LoVo (cell line): ENCODE measurements around the gene GCN1.

Experiments used
- DNase-seq: peaks from one replicate; pipeline ENCODE4 v3.0.0-alpha.2; 2016; ENCODE audit warnings: low spot score

GCN1 gene

DNA sequence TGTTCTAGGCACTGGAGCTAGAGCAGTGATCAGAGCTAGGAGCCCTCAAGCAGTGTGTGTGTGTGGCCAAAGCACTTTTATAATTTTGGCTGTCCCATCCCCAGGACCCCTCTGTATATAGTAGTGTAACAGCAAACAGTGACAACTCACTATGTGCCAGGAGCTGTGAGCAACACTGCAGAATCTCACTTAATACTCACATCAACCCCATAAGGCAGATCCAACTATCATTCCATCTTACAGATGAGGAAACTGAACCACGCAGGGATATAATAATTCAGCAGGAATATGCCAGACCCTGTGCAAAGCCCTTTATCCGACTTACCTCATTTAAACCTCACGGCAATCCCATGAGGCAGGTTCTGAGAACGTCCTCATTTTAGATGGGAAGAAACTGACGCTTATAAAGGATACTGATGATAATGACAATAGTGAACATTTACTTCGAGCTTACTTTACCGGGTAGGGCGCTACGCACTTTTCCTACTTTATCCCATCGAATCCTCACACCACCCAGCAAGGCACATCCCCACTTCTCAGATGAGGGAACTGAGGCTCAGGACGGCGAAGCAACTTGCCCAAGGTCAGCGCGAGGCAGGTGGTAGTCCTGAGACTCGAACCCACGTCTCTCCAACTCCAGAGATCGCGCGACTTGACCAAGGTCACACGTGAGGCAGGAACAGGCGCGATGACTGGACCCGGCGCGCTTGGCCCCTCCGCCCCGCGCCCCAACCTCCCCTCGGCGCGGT is 78.6 kb downstream of the GCN1 start:
- DNase-seq = peak; percentile 64

DNA sequence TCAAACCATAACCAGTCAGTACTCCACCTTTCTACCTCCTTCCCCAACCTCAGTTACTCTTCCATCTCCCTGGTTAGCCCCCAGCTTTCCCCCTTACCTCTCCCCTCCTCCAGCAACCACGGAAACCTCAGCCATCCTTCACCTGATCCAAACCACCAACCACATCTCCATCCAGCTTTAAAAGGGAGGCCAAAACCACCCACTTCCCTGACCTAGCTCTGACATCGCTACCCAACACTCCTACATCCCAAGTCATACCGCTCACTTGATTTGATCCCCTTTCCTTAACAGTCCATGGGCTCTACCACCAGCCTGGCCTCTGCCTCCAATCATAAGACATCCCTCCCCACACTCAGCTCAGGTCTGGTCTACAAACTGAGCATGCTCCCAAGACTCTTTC is 79.4 kb downstream of the GCN1 start:
- no peak for DNase-seq

DNA sequence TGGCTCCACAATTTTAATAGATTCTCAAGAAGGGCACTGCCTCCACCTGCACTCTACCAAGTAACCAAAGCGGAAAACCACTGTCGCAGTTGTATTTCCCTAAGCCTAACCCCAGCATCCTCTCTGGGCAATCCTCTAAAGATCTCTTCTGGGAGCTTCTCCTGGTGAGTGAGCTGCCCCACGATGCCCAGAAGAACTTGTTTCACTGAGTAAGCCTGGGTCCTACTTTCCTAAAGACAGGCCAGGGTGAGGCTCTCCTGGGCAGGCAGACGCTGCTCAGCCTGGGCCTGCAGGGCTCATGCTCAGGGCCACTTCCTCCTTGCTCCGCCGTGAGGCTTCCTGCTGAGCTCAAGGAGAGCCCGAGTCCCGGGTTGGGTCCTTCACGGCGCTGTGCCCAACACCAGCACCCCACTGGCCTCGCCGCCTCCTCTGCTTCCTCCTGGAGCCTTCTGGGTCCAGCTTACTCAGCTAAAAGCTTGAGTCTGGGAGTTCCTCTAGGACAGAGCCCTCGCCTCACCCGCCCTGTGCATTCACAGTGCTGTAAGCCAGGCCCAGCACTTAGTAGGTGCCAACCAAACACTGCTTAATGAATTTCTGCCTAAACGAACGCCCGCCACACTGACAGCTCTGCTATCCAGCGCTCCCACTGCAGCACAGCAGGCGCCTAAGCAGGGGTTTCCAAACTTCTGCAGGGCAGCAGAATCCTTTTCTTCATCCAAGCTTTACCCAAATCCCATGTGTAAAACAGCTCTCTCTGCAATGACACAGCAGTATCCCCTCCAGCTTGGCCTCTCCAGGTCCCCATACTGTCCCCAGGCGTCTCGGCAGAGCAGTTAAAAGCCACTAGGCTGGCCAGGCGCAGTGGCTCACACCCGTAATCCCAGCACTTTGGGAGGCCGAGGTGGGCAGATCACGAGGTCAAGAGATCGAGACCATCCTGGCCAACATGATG is 83.7 kb downstream of the GCN1 start:
- DNase-seq = no peak

DNA sequence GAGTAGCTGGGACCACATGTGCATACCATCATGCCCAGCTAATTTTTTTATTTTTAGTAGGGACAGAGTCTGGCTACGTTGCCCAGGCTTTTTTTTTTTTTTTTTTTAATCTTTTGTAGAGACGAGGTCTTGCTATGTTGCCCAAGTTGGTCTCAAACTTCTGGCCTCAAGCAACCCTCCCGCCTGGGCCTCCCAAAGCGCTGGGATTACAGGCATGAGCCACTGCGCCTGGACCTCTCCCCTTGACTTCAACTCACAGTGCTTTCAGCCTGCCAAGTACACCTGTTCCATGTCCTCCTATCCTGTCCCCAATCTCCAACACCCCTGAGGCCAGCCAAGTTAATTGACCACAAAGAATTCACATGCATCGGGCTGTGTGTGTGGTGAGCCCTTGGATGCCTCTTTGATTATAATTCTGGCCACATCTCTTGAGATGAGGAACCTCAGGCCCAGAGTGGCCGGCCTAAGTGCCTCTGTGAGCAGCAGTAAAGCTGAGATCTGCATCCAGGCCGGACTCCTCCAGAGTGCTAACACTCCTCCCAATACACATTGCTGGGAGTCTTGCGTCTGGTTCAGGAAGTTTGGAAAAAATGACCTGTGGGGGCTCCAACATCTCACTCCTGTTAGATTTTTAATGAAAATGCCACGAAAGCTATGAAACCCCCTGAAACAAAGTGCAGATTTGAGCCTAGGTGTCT is 84.8 kb downstream of the GCN1 start:
- DNase-seq = no peak

DNA sequence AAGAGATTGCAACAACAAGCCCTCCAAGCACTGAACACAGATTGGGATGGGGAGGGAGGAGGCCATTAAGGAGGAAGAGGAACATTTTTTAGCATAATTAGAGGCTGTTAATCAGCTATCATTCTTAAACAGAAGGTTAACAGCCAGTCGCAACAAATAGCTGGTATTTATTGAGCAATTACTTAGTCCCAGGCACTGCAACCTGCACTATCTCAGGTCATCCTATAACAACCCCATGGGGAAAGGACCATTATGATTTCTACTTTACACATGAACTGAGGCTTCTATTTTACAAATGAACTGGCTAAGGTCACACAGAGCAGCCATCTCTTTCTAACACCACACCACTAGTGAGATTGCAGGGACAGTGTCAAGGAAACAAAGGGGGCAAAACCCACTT is 88.4 kb downstream of the GCN1 start:
- no peak for DNase-seq

DNA sequence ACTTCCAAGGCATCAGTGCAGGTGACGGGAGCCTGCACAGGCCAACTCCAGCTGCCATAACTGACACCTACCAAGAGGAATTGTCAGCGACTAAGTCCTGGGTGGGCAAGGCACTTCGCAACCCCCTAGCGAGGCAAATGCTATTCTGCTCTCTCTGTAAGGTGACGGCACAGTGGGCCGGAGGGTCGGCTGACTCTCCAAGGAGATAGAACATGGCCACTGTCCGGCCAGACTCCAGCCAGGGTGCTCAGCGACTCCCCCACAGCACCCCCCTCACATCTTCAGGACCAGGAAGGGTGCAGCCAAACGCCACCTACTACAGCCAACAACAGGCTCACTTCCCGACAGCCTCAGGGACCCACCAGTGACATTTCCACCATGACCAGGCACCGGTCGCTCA is 91.1 kb downstream of the GCN1 start:
- DNase-seq = no peak

DNA sequence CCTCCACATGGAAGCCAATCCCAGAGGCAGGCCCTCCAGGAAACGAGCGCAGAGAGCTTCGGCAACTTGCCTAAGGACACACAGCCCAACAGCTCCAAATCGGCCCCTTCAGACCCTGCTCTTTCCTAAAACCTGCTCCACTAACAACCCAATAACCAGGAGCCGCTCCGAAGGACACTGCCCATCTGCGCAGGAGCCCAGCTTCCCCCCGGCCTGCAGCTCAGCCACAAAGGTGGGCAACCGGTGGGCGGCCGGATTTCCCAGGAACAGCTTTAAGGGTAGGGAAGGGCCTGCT is 91.5 kb downstream of the GCN1 start:
- no peak for DNase-seq

DNA sequence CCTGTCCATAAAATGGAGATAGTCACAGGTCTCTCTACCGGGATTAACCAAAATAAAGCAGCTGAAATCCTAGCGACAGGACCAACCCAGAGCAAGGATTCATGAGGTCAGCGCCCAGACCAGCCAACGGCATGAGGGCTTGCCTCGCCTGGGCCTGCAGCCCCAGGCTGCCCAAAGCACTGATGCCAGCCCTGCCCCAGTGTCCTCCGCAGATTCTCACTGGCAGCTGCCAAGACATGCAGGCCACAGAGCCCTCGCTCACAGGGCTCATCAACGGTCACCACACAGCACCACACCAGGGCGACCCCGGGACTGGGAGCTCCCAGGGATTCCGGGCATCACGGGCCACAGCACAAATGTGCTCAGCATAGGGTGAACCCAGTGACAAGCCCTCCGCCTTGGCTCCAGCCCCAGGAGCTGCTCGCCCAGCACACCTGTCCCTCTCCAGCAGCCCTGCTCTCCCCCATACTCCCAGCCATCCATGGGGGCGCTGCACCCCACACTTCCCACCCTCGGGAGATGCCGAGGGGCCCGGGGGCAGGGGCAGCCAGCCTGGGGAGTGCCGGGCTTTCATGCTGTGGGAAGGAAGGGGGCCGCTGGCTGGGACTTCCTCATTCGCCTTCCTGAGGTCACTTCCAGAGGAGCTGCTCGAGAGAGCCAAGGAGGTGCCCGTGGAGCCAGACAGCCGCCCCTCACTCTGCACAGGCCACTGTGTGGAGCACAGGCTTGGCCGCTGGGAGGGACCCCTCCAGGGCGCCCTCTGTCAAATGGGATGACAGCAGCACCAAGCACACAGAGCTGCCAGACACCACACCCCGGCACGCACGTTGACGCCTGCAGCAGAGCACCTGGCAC is 92.1 kb downstream of the GCN1 start:
- DNase-seq = no peak

DNA sequence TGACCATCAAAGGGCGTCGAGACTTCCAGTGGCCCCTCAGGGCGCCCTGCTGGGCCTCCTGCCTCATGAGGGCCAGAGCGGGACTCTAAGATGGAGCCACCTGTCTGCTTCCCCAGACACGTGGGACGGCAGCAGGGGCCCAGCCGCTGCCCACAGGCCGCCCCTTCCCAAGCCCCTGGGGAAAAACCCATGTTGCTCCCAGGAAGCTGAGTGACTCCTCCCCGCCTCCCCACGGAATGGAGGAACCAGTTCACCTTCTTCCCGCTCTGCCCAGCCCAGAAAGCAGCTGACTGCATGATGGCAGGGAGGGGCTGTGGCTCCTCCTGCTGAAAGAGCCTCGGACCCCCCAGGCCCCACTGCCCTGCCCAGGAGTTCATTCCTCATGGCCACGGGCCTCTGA is 92.9 kb downstream of the GCN1 start:
- no peak for DNase-seq

DNA sequence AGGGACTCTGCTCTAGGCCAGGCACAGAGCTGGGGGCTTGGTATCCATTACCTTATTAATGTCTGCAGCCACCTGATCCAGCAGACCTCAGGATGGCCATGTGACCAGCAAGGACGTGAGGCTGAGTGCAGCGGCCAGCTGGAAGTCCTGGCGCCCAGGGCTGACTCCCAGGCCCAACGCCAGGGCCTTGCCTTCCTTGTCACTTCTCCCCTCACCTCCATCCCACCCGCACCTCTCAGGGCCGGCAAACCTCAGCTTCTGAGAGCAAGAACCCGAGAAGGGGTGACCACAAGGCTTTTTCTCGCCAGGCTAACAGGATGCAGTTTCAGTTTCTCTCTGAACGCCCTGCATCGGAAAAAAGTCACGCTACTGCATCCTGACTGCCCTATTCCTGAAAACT is 93.3 kb downstream of the GCN1 start:
- DNase-seq = no peak

DNA sequence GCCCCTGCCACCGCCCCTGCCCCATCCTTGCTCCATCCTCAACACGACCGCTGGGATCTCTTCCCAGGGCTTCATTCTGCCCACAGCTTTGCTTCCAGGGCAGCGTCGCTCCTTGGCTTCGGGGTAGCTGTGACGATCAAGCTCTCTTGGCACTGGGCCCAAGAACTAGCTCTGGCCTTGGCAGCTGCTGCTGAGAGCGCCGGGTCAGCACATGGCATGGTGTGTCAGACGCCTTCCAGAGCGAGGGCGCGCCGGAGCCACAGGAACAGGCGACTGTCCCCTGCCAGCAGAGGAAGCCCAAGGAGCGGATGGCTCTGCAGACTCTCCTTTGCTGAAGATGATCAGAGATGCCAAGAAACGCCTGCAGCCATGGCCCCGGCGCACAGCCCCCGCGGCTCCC is 93.9 kb downstream of the GCN1 start:
- DNase-seq = no peak

DNA sequence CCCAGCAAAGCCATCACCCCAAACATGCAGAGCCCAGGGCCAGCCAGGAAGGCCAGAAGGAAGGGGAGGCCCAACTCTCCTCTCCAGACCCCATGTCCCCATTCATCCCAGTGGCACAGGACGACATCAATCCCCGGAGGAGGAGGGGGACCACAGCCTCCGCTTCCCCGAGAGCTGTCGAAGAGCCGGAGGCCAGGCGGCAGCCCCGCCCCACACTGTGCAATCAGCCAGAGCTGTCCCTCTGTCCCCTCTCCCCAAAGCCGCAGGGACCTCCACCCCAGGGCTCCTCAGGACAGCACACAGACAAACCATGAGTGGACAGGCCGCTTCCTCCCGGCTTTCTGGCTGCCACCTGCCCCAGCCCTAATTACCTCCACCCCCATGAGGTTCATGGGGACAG is 94.8 kb downstream of the GCN1 start:
- no peak for DNase-seq

DNA sequence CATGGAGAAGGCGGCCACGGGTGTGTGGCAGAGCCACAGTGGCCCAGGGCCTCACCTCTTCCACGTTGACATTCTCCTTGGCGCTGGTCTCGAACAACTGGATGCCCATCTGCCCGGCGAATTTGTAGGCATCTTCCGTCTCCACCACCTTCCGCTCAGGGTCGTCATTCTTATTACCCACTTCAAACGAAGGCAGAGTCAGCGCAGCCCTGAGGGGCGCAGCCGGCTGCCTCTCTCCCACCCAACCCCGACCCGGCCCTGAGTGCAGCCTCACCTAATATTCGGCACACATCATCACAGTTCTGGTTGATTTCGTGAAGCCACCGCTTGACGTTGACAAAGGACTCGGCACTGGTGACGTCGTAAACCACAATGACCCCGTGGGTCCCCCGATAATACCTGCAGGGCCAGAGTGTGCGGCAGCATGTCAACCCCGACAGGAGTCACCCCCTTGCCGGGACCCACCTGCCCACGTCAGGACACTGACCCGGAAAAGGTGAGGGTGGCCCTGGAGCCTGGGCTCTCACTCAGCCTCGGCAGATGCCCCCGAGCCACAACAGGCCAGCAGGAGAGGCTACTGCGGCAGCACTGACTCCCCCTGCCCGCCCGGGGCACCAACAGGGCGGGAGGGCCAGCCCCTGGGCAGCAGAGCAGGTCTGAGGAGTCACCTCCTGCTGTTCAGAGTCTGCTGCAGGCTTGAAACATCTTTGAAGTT is 95.6 kb downstream of the GCN1 start:
- no peak for DNase-seq

DNA sequence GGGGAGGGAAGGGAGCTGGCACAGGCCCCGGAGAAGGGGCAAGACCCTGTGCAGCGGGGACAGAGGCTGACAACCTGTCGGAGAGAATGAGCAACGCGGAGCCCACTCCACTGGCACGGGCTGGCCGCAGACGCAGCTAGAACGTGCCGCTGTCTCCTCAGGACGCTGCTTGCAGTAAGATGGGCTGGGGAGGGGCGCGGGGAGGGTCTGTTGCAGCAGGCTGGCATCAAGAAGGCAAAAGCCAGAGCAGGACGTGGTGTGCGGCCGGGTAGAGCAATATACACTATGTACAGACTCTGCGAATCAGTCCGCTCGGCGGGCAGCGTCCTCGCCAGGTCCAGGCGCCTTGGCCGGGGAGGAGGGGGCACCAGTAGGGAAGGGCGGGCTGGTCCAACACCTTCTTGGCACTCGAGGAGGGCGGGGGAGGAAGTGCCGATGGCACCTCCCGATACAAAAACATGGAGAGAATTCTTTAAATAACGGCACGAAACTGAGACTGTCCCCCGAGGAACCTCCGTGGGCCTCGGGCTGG is 97.8 kb downstream of the GCN1 start:
- DNase-seq = no peak

DNA sequence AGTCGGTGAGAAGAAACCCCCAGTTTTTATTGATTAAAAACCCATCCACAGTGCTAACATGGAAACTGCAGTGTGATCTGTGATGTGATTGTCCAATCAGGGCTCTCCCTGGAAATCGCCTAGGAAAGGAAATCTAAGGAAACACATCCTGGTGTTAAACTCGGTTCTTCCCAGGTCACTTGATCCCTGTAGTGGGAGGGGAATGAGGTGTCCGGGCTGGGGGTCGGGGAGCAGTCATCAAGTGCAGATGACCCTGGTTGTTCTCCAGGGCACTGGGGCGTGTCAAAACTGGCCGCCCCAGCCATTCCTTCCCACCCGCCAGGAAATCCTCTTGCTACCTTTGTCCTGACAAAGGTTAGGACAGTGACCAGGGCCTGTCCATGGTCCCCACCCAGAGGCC is 98.8 kb downstream of the GCN1 start:
- DNase-seq = no peak

DNA sequence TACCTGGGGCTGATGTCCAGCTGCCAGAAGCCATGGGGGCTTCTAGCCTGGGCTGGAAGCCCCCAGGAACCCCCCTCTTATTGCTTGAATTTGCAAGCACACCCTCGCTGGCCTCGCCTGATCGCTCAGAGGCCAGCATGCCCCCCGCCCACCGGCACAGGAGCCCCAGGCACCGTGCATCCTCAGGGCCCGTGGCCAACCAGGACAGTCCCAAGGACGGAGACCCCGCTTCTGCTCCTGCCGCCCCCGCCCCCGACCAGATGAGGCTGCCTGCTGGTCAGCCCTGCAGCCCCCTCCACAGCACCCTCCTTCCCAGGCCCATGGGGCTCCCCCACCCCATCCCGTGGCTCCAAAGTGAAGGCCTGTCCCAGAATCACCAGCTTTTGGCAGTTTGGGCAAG is 99.2 kb downstream of the GCN1 start:
- no peak for DNase-seq

DNA sequence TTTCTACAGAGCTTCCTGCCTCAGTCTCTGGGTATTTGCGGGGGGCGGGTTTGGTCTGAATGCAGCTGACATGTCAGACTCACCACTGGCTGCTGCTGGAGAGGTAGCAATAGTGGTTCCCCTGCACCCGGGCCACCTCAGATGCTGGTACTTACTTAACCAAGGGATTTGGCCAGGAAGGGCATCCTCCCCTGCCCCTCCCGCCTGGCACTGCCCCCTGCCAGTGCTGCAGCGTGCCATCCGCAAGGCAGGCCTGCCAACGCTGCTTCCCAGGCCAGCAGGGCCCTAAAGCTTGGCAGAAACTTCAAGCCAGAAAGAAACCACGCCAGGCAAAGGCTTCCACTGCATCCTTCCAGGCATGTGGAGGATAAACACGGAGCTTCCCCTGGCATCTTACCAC is 100.0 kb downstream of the GCN1 start:
- no peak for DNase-seq

DNA sequence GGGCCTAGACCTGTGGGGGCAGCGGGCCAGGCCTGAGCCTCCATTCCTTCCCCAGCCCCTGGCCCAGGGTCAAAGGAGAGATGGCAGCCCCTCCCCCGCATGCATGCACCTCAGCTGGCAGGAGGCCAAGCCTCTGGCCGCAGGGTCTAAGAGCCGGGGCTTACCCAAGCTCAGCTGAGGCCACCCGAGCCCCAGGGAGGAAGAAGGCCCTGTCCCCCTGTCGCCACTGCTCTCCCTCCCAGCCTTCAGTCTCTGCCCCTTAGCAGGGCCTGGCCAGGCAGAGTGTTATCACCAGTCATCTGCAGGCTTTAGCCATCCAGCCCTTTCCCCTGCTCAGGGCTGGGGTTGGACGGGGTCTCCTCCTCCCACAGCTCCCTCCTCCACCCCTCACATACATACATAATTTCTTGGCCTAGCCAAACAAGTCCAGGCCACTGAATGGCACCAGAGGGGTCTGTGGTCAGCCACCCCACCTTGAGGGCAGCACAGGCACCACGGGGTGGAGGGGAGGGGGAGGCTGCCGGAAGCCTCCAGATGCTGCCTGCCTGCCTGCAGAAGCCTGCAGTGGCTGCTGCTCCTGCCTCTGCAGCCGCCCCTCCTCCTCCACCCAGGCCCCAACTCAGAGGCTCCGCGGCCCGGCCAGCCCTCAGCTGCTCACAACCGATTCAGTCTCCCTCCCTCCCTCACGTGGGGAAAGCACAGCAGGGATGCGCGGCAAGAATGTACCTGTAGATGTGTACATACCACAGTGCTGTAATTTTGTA is 100.7 kb downstream of the GCN1 start:
- no peak for DNase-seq

DNA sequence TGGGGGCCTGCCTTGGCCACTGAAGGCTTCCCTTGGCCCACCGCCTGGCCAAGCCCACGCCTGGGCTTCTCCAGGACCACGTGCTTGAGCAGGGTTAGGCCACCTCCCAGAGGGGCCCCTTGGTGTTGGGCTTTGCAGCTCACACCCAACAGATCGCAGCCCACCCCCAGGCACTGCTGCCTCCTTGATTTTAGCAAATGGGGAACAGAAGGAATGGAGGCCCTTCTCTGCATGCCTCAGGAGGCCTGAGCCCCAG is 101.3 kb downstream of the GCN1 start:
- no peak for DNase-seq

DNA sequence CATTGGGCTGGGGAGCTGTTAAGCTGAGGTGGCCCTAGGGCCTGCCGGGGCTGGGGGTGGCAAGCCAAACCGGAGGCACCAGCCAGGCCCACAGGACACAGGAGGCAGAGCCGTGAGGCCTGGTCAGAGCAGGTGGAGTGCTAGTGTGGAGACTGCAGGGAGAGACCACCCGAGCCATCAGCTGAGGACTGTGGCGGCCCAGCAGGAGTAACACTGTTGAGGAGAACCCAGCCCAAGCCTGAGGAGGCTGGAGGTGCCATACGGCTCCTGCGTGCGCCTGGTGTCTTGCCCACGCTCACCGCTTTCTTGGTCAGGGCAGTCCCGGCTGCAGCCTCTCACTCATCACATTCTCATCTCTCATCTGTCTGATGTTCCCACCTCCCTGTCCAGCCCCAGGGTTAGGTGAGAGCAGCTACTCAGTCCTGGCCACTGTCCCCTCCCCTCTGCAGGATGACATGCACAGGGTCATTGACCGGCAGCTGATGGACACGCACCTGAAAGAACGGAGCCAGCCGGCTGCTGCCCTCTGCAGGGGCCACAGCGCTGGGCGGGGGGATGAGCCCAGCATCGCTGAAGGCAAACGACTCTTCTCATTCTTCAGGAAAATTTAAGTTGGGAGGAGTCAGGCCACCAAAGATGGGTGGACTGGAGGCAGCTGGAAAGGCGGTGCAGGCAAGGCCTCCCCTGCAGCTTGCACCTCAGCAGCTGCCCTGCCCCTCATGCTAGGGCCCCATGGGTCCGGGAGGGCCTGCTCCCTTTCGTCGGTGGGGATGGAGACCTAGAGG is 101.8 kb downstream of the GCN1 start:
- DNase-seq = no peak
